Chondrocyte (in vitro differentiated cells): ENCODE data around the gene CAPN12. TPM values are rescaled to one million over a fixed set of nuclear protein-coding genes. Genes with fewer than 3 reads are reported as not detected.
"Not testable (repeated sequence)": the region's sequence is repeated elsewhere in the genome, so short reads cannot be mapped to it uniquely, and the experiment has no call there.

Experiments
- DNase-seq: peaks from one replicate; pipeline ENCODE4 v3.0.0; 2021; ENCODE audit warnings: mixed read lengths, low spot score
- H3K27ac Mint-ChIP-seq: one replicate; pipeline ENCODE4 v1.8.0; 2021; ENCODE audit warnings: mild to moderate bottlenecking, moderate library complexity, mixed read lengths; ENCODE audit not compliant: unreplicated experiment
- H3K27me3 Mint-ChIP-seq: 2 replicates; pipeline ENCODE4 v1.8.0; 2021; ENCODE audit warnings: low read depth, mixed read lengths
- H3K36me3 Mint-ChIP-seq: 2 replicates; pipeline ENCODE4 v1.8.0; 2021; ENCODE audit warnings: low read depth, mixed read lengths
- H3K4me1 Mint-ChIP-seq: 2 replicates; pipeline ENCODE4 v1.8.0; 2021; ENCODE audit warnings: low read depth, mild to moderate bottlenecking, mixed read lengths
- H3K4me3 Mint-ChIP-seq: one replicate; pipeline ENCODE4 v1.8.0; 2021; ENCODE audit warnings: mild to moderate bottlenecking, moderate library complexity, mixed read lengths; ENCODE audit not compliant: unreplicated experiment
- H3K9me3 Mint-ChIP-seq: 2 replicates; pipeline ENCODE4 v1.8.0; 2021; ENCODE audit warnings: low read depth, mixed read lengths
- CTCF ChIP-seq: fragments of 200-600 bp; sonication (generic); IDR thresholded peaks from 2 replicates; pipeline ENCODE4 v1.5.0; 2021; ENCODE audit warnings: antibody characterized with exemption, mild to moderate bottlenecking, moderate library complexity
- total RNA-seq: library from RNA; stranded (reverse); gene quantifications from 3 replicates; pipeline ENCODE4 v1.2.1, GENCODE V29; 2021

CAPN12 gene
- total RNA-seq, 1 donor from 2014 or later, result 0.40 TPM

- Mint-ChIP-seq H3K4me1 (peaks cover 9% of the 10 kb centered on the region), H3K36me3 (no peaks in the 10 kb centered on the region), H3K27ac (peak within 1 kb of the TSS; percentile 13), H3K27me3 (no peaks in the 10 kb centered on the region), H3K9me3 (no peaks in the 10 kb centered on the region), H3K4me3 (no peak within 1 kb of the TSS)
- no peak for DNase-seq
- no peak for TF ChIP-seq CTCF
Observed at GRCh38 chr19:38788478-38789243, 44.4 kb upstream of the CAPN12 start, which contains the start of gene LGALS7B. Gene LGALS7B (plus strand): TSS chr19:38789200. CDS start chr19:38789227, 27 bp downstream.

GRCh38 chr19:38786572-38787265 lies 42.4 kb upstream of the CAPN12 start:
- Mint-ChIP-seq H3K4me3 (no peak overlapping the region), H3K9me3 (no peaks in the 10 kb centered on the region), H3K27ac (no peak overlapping the region), H3K27me3 (peaks cover 1% of the 10 kb centered on the region), H3K4me1 (no peaks in the 10 kb centered on the region), H3K36me3 (no peaks in the 10 kb centered on the region)
- no peak for TF ChIP-seq CTCF
- DNase-seq, result no peak

GRCh38 chr19:38786061-38786460 lies 41.8 kb upstream of the CAPN12 start:
- not testable (repeated sequence) for H3K27me3 Mint-ChIP-seq, H3K4me1 Mint-ChIP-seq, H3K27ac Mint-ChIP-seq, DNase-seq, H3K9me3 Mint-ChIP-seq, H3K36me3 Mint-ChIP-seq, H3K4me3 Mint-ChIP-seq

GRCh38 chr19:38785187-38785699 lies 41.0 kb upstream of the CAPN12 start:
- H3K4me1 Mint-ChIP-seq, result no peaks in the 10 kb centered on the region

GRCh38 chr19:38784224-38784623 lies 40.0 kb upstream of the CAPN12 start:
- no peak for DNase-seq
- H3K27me3 Mint-ChIP-seq, result peaks cover 19% of the 10 kb centered on the region
- TF ChIP-seq CTCF, result no peak
- no peak overlapping the region for H3K27ac Mint-ChIP-seq
- H3K36me3 Mint-ChIP-seq, result no peaks in the 10 kb centered on the region
- H3K9me3 Mint-ChIP-seq, result no peaks in the 10 kb centered on the region
- H3K4me3 Mint-ChIP-seq, result no peak overlapping the region
- H3K4me1 Mint-ChIP-seq, result no peaks in the 10 kb centered on the region

More at GRCh38 chr19:38785187-38785699, 41.0 kb upstream of the CAPN12 start:
- Mint-ChIP-seq H3K27ac (no peak overlapping the region), H3K9me3 (no peaks in the 10 kb centered on the region), H3K4me3 (no peak overlapping the region), H3K36me3 (no peaks in the 10 kb centered on the region), H3K27me3 (peaks cover 12% of the 10 kb centered on the region)
- no peak for TF ChIP-seq CTCF
- DNase-seq, result no peak

- H3K27me3 Mint-ChIP-seq, result peaks cover 24% of the 10 kb centered on the region
- not testable (repeated sequence) for H3K36me3 Mint-ChIP-seq, H3K27ac Mint-ChIP-seq, DNase-seq, H3K9me3 Mint-ChIP-seq, H3K4me1 Mint-ChIP-seq, H3K4me3 Mint-ChIP-seq
Observed at GRCh38 chr19:38782212-38782611, 37.9 kb upstream of the CAPN12 start.
